Measurements from ENCODE around the gene ARMC2.

DNA sequence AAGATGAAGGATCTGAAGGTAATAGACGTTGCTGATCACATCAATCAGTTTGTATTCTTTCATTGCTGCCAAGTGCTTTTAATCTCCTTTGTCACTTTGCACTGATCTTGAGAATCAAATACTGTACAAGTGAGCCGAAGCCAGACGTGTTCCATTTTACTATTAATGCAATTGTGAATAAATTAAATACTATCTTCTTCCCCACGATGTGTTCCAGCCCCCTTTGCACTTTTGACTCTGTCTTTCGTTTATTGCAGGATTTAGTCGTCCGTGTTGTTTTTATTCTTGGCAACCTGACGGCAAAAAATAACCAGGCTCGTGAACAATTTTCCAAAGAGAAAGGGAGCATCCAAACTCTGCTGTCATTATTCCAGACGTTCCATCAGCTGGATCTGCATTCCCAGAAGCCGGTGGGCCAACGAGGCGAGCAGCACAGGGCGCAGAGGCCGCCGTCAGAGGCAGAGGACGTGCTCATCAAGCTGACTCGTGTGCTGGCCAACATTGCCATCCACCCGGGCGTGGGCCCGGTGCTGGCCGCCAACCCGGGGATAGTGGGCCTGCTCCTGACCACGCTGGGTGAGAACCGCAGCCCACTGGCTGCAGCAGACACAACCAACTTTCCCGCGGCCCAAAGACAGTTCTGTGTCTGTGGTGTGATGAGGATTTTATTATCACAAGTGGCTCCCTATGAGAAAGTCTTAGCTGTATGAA, 104.7 kb downstream of the ARMC2 start:
- TF ChIP-seq POLR2A (IDR thresholded peaks at IDR 0.05): no peak
- TF ChIP-seq, protein P1, sequence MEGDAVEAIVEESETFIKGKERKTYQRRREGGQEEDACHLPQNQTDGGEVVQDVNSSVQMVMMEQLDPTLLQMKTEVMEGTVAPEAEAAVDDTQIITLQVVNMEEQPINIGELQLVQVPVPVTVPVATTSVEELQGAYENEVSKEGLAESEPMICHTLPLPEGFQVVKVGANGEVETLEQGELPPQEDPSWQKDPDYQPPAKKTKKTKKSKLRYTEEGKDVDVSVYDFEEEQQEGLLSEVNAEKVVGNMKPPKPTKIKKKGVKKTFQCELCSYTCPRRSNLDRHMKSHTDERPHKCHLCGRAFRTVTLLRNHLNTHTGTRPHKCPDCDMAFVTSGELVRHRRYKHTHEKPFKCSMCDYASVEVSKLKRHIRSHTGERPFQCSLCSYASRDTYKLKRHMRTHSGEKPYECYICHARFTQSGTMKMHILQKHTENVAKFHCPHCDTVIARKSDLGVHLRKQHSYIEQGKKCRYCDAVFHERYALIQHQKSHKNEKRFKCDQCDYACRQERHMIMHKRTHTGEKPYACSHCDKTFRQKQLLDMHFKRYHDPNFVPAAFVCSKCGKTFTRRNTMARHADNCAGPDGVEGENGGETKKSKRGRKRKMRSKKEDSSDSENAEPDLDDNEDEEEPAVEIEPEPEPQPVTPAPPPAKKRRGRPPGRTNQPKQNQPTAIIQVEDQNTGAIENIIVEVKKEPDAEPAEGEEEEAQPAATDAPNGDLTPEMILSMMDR (IDR thresholded peaks at IDR 0.05): no peak

Measured in esophagus squamous epithelium (tissue), 4 donors.